Measurements from ENCODE around the gene LRRC46.

DNA sequence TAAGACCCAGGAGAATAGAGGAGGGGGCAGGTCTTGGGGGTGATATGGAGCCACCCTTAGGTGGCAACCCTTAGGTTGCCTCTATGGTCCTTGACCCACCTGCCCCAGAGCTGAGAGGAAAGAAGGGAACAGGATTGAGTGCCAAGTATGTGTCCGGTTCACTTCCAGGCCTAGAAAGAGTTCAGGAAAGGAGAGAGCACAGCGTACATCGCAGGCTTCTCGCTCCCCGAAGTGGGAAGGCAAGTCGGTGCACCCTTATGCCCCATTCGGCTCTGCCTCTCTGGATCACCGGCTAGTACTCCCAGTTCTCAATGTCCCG, 18.9 kb downstream of the LRRC46 start:
- TF ChIP-seq, protein P1, sequence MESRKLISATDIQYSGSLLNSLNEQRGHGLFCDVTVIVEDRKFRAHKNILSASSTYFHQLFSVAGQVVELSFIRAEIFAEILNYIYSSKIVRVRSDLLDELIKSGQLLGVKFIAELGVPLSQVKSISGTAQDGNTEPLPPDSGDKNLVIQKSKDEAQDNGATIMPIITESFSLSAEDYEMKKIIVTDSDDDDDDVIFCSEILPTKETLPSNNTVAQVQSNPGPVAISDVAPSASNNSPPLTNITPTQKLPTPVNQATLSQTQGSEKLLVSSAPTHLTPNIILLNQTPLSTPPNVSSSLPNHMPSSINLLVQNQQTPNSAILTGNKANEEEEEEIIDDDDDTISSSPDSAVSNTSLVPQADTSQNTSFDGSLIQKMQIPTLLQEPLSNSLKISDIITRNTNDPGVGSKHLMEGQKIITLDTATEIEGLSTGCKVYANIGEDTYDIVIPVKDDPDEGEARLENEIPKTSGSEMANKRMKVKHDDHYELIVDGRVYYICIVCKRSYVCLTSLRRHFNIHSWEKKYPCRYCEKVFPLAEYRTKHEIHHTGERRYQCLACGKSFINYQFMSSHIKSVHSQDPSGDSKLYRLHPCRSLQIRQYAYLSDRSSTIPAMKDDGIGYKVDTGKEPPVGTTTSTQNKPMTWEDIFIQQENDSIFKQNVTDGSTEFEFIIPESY (IDR thresholded peaks at IDR 0.05) = no peak
- no peak for TF ChIP-seq ETV6 (conservative IDR thresholded peaks at IDR 0.05 in 1 of 2, IDR thresholded peaks at IDR 0.05 in 1 of 2; ENCODE audit: borderline replicate concordance in 1 of 2, low read depth in 1 of 2)
- TF ChIP-seq, protein P2, sequence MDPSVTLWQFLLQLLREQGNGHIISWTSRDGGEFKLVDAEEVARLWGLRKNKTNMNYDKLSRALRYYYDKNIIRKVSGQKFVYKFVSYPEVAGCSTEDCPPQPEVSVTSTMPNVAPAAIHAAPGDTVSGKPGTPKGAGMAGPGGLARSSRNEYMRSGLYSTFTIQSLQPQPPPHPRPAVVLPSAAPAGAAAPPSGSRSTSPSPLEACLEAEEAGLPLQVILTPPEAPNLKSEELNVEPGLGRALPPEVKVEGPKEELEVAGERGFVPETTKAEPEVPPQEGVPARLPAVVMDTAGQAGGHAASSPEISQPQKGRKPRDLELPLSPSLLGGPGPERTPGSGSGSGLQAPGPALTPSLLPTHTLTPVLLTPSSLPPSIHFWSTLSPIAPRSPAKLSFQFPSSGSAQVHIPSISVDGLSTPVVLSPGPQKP (IDR thresholded peaks at IDR 0.05; ENCODE audit: low read depth, low read length) = no peak
- no peak for TF ChIP-seq POLR2A (IDR thresholded peaks at IDR 0.05; ENCODE audit: low read depth, low read length)
- TF ChIP-seq PKNOX1 (IDR thresholded peaks at IDR 0.05) = no peak
- TF ChIP-seq TAF1 (IDR thresholded peaks at IDR 0.05; ENCODE audit: borderline replicate concordance, low read depth, low read length) = no peak
- no peak for TF ChIP-seq SUZ12 (IDR thresholded peaks at IDR 0.05; ENCODE audit: unreplicated experiment)
- no peak for TF ChIP-seq GABPA (IDR thresholded peaks at IDR 0.05; ENCODE audit: low read depth)
- TF ChIP-seq RAD21 (IDR thresholded peaks at IDR 0.05; ENCODE audit: insufficient read depth, low read depth, low read length) = no peak
- TF ChIP-seq RCOR1 (conservative IDR thresholded peaks at IDR 0.05; ENCODE audit: low read depth, low read length) = no peak
- TF ChIP-seq JUNB (IDR thresholded peaks at IDR 0.05) = no peak
